Nephron (organoid): ENCODE measurements around the gene SEC24D.

Experiments used
- H3K27ac Mint-ChIP-seq, 3 experiments: 2 replicates each; pipeline ENCODE4 v1.8.0; 2020; ENCODE audit warnings: mixed read lengths in 3 of 3, mild to moderate bottlenecking in 2 of 3, moderate library complexity in 1 of 3
- H3K27me3 Mint-ChIP-seq: 2 replicates; pipeline ENCODE4 v1.8.0; 2021; ENCODE audit warnings: low read depth, mild to moderate bottlenecking, moderate library complexity, mixed read lengths
- H3K36me3 Mint-ChIP-seq: 2 replicates; pipeline ENCODE4 v1.8.0; 2020; ENCODE audit warnings: low read depth, mixed read lengths
- H3K4me1 Mint-ChIP-seq: 2 replicates; pipeline ENCODE4 v1.8.0; 2020; ENCODE audit warnings: mixed read lengths
- H3K4me3 Mint-ChIP-seq, 3 experiments: 2 replicates each; pipeline ENCODE4 v1.8.0; 2020; ENCODE audit warnings: mild to moderate bottlenecking in 3 of 3, mixed read lengths in 3 of 3, moderate library complexity in 2 of 3
- H3K9me3 Mint-ChIP-seq: 2 replicates; pipeline ENCODE4 v1.8.0; 2020; ENCODE audit warnings: mixed read lengths
- TF ChIP-seq, protein P1 (sequence below), 3 experiments: fragments of 200-600 bp; sonication (generic); IDR thresholded peaks; one replicate each; pipeline ENCODE4 v1.5.0; 2021; ENCODE audit warnings: antibody characterized with exemption in 3 of 3; ENCODE audit not compliant: unreplicated experiment in 3 of 3

The SEC24D gene

DNA sequence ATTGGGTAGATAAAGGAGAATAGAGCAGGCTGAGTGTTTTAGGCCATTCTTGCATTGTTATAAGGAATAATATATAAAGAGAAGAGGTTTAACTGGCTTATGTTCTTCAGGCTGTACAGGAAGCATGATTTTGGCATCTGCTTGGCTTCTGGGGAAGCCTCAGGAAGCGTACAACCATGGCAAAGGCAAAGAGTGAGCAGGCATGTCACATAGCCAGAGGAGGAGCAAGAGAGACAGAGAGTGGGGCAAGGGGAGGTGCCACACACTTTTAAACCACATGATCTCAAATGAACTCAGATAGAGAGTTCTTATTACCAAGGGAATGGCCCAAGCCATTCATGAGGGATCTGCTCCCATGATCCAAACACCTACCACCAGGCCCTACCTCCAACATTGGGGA is 155.1 kb downstream of the SEC24D start:
- peaks cover 8% of the 10 kb centered on the region for H3K4me1 Mint-ChIP-seq
- no peaks in the 10 kb centered on the region for H3K9me3 Mint-ChIP-seq
- H3K27me3 Mint-ChIP-seq = no peaks in the 10 kb centered on the region
- H3K36me3 Mint-ChIP-seq = no peaks in the 10 kb centered on the region
- H3K27ac Mint-ChIP-seq = no peak overlapping the region
- TF ChIP-seq, protein P1, sequence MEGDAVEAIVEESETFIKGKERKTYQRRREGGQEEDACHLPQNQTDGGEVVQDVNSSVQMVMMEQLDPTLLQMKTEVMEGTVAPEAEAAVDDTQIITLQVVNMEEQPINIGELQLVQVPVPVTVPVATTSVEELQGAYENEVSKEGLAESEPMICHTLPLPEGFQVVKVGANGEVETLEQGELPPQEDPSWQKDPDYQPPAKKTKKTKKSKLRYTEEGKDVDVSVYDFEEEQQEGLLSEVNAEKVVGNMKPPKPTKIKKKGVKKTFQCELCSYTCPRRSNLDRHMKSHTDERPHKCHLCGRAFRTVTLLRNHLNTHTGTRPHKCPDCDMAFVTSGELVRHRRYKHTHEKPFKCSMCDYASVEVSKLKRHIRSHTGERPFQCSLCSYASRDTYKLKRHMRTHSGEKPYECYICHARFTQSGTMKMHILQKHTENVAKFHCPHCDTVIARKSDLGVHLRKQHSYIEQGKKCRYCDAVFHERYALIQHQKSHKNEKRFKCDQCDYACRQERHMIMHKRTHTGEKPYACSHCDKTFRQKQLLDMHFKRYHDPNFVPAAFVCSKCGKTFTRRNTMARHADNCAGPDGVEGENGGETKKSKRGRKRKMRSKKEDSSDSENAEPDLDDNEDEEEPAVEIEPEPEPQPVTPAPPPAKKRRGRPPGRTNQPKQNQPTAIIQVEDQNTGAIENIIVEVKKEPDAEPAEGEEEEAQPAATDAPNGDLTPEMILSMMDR (IDR thresholded peaks at IDR 0.05; ENCODE audit: unreplicated experiment in 3 of 3) = no peak
- no peak overlapping the region for H3K4me3 Mint-ChIP-seq

- no peaks in the 10 kb centered on the region for H3K4me1 Mint-ChIP-seq
Measured at GRCh38 chr4:118676128-118676527, 159.8 kb downstream of the SEC24D start.

More at GRCh38 chr4:118676128-118676527, 159.8 kb downstream of the SEC24D start:
- no peaks in the 10 kb centered on the region for H3K27me3 Mint-ChIP-seq
- no peaks in the 10 kb centered on the region for H3K36me3 Mint-ChIP-seq
- no peak overlapping the region for H3K27ac Mint-ChIP-seq
- no peaks in the 10 kb centered on the region for H3K9me3 Mint-ChIP-seq
- TF ChIP-seq, protein P1 (IDR thresholded peaks at IDR 0.05; ENCODE audit: unreplicated experiment in 3 of 3) = no peak
- no peak overlapping the region for H3K4me3 Mint-ChIP-seq
